Osteocyte (in vitro differentiated cells): ENCODE measurements around the gene ING4. TPM values are rescaled to one million over a fixed set of nuclear protein-coding genes. Genes with fewer than 3 reads are reported as not detected.
A peak's percentile ranks its signal among the peaks of the same experiment; 100 is the strongest.

ENCODE experiments used
- DNase-seq: peaks from one replicate; pipeline ENCODE4 v3.0.0; 2021; ENCODE audit warnings: mixed read lengths; ENCODE audit not compliant: unreplicated experiment; ENCODE audit errors: extremely low spot score
- H3K27ac Mint-ChIP-seq: one replicate; pipeline ENCODE4 v1.8.0; 2021; ENCODE audit warnings: mild to moderate bottlenecking, mixed read lengths; ENCODE audit not compliant: unreplicated experiment
- H3K27me3 Mint-ChIP-seq: one replicate; pipeline ENCODE4 v1.8.0; 2021; ENCODE audit warnings: mixed read lengths; ENCODE audit not compliant: unreplicated experiment
- H3K36me3 Mint-ChIP-seq: one replicate; pipeline ENCODE4 v1.8.0; 2021; ENCODE audit warnings: mixed read lengths; ENCODE audit not compliant: unreplicated experiment
- H3K4me1 Mint-ChIP-seq: one replicate; pipeline ENCODE4 v1.8.0; 2021; ENCODE audit warnings: mixed read lengths; ENCODE audit not compliant: unreplicated experiment
- H3K4me3 Mint-ChIP-seq: one replicate; pipeline ENCODE4 v1.8.0; 2021; ENCODE audit warnings: mild to moderate bottlenecking, moderate library complexity, mixed read lengths; ENCODE audit not compliant: unreplicated experiment
- H3K9me3 Mint-ChIP-seq: one replicate; pipeline ENCODE4 v1.8.0; 2021; ENCODE audit warnings: mixed read lengths; ENCODE audit not compliant: unreplicated experiment
- total RNA-seq: library from RNA; stranded (reverse); gene quantifications from 2 replicates; pipeline ENCODE4 v1.2.1, GENCODE V29; 2021
- TF ChIP-seq, protein P1 (sequence below): fragments of 200-600 bp; sonication (generic); IDR thresholded peaks from 2 replicates; pipeline ENCODE4 v1.5.0; 2021; ENCODE audit warnings: antibody characterized with exemption, mild to moderate bottlenecking, moderate library complexity

ING4 gene
- total RNA-seq, 1 donor from 2014 or later = 56.7 TPM

GRCh38 chr12:6700646-6701051 is 37.7 kb upstream of the ING4 start, which contains the start of gene PIANP:
Gene PIANP, minus strand, starts transcription at chr12:6700815. Its CDS starts 2,754 bp downstream, at chr12:6698061.
- Mint-ChIP-seq H3K27ac (no peak within 1 kb of the TSS), H3K9me3 (no peaks in the 10 kb centered on the region)

GRCh38 chr12:6699989-6700645 is 37.2 kb upstream of the ING4 start:
- TF ChIP-seq, protein P1, sequence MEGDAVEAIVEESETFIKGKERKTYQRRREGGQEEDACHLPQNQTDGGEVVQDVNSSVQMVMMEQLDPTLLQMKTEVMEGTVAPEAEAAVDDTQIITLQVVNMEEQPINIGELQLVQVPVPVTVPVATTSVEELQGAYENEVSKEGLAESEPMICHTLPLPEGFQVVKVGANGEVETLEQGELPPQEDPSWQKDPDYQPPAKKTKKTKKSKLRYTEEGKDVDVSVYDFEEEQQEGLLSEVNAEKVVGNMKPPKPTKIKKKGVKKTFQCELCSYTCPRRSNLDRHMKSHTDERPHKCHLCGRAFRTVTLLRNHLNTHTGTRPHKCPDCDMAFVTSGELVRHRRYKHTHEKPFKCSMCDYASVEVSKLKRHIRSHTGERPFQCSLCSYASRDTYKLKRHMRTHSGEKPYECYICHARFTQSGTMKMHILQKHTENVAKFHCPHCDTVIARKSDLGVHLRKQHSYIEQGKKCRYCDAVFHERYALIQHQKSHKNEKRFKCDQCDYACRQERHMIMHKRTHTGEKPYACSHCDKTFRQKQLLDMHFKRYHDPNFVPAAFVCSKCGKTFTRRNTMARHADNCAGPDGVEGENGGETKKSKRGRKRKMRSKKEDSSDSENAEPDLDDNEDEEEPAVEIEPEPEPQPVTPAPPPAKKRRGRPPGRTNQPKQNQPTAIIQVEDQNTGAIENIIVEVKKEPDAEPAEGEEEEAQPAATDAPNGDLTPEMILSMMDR = no peak
- no peak for DNase-seq
- H3K4me1 Mint-ChIP-seq = peaks cover 17% of the 10 kb centered on the region
- peaks cover 47% of the 10 kb centered on the region for H3K27me3 Mint-ChIP-seq
- no peaks in the 10 kb centered on the region for H3K9me3 Mint-ChIP-seq
- peak overlapping the region; percentile 74 for H3K4me3 Mint-ChIP-seq
- no peaks in the 10 kb centered on the region for H3K36me3 Mint-ChIP-seq
- no peak overlapping the region for H3K27ac Mint-ChIP-seq

More at GRCh38 chr12:6700646-6701051, 37.7 kb upstream of the ING4 start, which contains the start of gene PIANP:
- DNase-seq = peak; percentile 88
- H3K36me3 Mint-ChIP-seq = no peaks in the 10 kb centered on the region
- H3K4me1 Mint-ChIP-seq = peaks cover 17% of the 10 kb centered on the region
- H3K4me3 Mint-ChIP-seq = peak within 1 kb of the TSS; percentile 76
- peaks cover 50% of the 10 kb centered on the region for H3K27me3 Mint-ChIP-seq
- TF ChIP-seq, protein P1 = no peak

- Mint-ChIP-seq H3K27ac (peak overlapping the region; percentile 19), H3K27me3 (peaks cover 41% of the 10 kb centered on the region), H3K4me3 (peak overlapping the region; percentile 74), H3K4me1 (peaks cover 17% of the 10 kb centered on the region), H3K9me3 (no peaks in the 10 kb centered on the region), H3K36me3 (no peaks in the 10 kb centered on the region)
- DNase-seq = no peak
- TF ChIP-seq, protein P1 = no peak
These were observed 36.5 kb upstream of the ING4 start for GRCh38 chr12:6699259-6699988.

- Mint-ChIP-seq H3K9me3 (no peaks in the 10 kb centered on the region), H3K27ac (no peak overlapping the region), H3K4me3 (peak overlapping the region; percentile 74), H3K36me3 (no peaks in the 10 kb centered on the region), H3K4me1 (peaks cover 17% of the 10 kb centered on the region), H3K27me3 (peaks cover 32% of the 10 kb centered on the region)
- TF ChIP-seq, protein P1 = no peak
- no peak for DNase-seq
These were observed 35.6 kb upstream of the ING4 start for GRCh38 chr12:6698352-6699046.
